Measurements from ENCODE around the gene PRKRA. TPM values are rescaled to one million over a fixed set of nuclear protein-coding genes. Genes with fewer than 3 reads are reported as not detected.
A peak's percentile ranks its signal among the peaks of the same experiment; 100 is the strongest.

PRKRA gene
- total RNA-seq, 6 experiments from 2014 or later = 11.2 to 20.5 (median 14.4) TPM

DNA sequence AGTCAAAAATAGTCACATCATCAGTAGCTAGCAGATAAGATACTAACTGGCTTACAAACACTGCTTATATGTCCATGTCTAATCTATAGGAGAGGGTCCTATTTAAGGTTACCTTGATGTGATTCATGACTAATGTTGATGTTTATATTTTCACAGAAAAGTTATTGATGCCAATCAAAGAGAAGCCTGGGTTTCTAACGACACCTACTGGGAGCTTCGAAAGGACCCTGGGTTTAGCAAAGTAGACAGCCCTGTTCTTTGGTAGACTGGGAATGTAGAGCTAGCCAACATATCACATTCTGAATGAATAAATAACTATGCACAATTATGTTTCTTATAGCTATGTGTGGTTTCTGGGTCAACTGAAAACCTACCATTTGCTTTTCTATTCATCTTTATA is 55.7 kb downstream of the PRKRA start:
- DNase-seq (no peak), ATAC-seq (no peak)
- H3K27ac ChIP-seq = no peak overlapping the region
- H3K4me1 ChIP-seq = no peaks in the 10 kb centered on the region
- no peaks in the 10 kb centered on the region for H3K36me3 ChIP-seq
- no peaks in the 10 kb centered on the region for H3K27me3 ChIP-seq
- no peaks in the 10 kb centered on the region for H3K9me3 ChIP-seq
- 84% methylated on average over 2 of the region's 2 CpGs for WGBS (ENCODE audit: insufficient coverage, low coverage, low lambda C conversion rate, missing lambda C conversion rate)
- TF ChIP-seq, protein P1, sequence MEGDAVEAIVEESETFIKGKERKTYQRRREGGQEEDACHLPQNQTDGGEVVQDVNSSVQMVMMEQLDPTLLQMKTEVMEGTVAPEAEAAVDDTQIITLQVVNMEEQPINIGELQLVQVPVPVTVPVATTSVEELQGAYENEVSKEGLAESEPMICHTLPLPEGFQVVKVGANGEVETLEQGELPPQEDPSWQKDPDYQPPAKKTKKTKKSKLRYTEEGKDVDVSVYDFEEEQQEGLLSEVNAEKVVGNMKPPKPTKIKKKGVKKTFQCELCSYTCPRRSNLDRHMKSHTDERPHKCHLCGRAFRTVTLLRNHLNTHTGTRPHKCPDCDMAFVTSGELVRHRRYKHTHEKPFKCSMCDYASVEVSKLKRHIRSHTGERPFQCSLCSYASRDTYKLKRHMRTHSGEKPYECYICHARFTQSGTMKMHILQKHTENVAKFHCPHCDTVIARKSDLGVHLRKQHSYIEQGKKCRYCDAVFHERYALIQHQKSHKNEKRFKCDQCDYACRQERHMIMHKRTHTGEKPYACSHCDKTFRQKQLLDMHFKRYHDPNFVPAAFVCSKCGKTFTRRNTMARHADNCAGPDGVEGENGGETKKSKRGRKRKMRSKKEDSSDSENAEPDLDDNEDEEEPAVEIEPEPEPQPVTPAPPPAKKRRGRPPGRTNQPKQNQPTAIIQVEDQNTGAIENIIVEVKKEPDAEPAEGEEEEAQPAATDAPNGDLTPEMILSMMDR (IDR thresholded peaks at IDR 0.05) = no peak
- no peak for TF ChIP-seq POLR2A (IDR thresholded peaks at IDR 0.05)
- no peak overlapping the region for H3K4me3 ChIP-seq
- intact Hi-C loops (cut with DNase I) = no loop called here

GRCh38 chr2:178394859-178395258 is 56.1 kb downstream of the PRKRA start:
- ATAC-seq = no peak
- H3K4me3 ChIP-seq = no peak overlapping the region
- H3K4me1 ChIP-seq = no peaks in the 10 kb centered on the region
- DNase-seq = no peak
- no peak for TF ChIP-seq POLR2A (IDR thresholded peaks at IDR 0.05)
- TF ChIP-seq, protein P1 (IDR thresholded peaks at IDR 0.05) = no peak
- H3K27me3 ChIP-seq = no peaks in the 10 kb centered on the region
- H3K9me3 ChIP-seq = no peaks in the 10 kb centered on the region
- intact Hi-C loops (cut with DNase I) = no loop called here
- H3K27ac ChIP-seq = no peak overlapping the region
- no peaks in the 10 kb centered on the region for H3K36me3 ChIP-seq

DNA sequence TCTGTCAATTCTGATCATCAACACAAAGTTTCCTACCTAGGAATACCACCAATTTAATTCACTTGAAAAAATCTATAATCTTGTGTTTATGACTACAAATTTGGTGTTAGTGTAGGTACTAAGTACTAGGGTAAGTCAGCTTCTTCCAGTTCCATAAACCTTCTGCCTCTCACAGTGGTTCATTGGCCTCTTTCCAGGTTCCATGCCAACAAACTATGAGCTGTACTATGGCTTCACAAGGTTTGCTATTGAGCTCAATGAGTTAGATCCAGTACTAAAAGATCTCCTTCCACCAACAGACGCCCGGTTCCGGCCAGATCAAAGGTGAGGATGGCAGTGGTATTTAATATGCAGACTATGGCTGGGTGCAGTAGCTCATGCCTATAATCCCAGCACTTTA is 58.8 kb downstream of the PRKRA start:
- no peak overlapping the region for H3K4me3 ChIP-seq
- no peak for DNase-seq
- no peaks in the 10 kb centered on the region for H3K9me3 ChIP-seq
- no peaks in the 10 kb centered on the region for H3K4me1 ChIP-seq
- intact Hi-C loops (cut with DNase I) = no loop called here
- TF ChIP-seq POLR2A (IDR thresholded peaks at IDR 0.05) = no peak
- TF ChIP-seq, protein P1 (IDR thresholded peaks at IDR 0.05) = no peak
- no peaks in the 10 kb centered on the region for H3K36me3 ChIP-seq
- H3K27ac ChIP-seq = no peak overlapping the region
- no peaks in the 10 kb centered on the region for H3K27me3 ChIP-seq
- WGBS (ENCODE audit: insufficient coverage, low coverage, low lambda C conversion rate, missing lambda C conversion rate) = 95% methylated on average over 3 of the region's 3 CpGs
- ATAC-seq = peak in 1 of 4 donors; percentile 22

GRCh38 chr2:178391701-178392100 is 59.3 kb downstream of the PRKRA start:
- intact Hi-C loops (cut with DNase I) = no loop called here
- ATAC-seq (no peak), DNase-seq (no peak)
- Histone ChIP-seq H3K4me1 (no peaks in the 10 kb centered on the region), H3K27ac (no peak overlapping the region), H3K9me3 (no peaks in the 10 kb centered on the region), H3K27me3 (no peaks in the 10 kb centered on the region), H3K36me3 (no peaks in the 10 kb centered on the region), H3K4me3 (no peak overlapping the region)
- TF ChIP-seq POLR2A (IDR thresholded peaks at IDR 0.05) = no peak
- TF ChIP-seq, protein P1 (IDR thresholded peaks at IDR 0.05) = no peak
- WGBS (ENCODE audit: insufficient coverage, low coverage, low lambda C conversion rate, missing lambda C conversion rate) = 79% methylated on average over 4 of the region's 4 CpGs

DNA sequence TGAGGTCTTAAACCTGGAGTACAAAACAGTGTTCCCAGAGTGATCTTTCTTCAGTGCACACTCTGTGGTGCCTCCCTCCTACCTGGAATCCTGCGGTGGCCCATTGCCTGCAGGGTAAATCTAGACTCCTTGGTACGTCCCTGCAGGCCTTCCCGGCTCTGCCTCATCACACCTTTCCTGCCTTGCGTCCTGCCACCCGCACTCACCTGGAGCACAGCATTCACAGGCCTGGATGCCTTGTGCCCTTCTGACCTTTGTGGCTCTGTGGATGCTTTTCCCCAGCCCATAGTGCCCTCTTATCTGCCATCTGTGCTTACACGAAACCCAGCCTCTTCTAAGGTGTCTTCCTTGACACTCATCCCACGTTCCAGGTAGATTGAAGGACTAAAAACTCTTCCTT is 62.7 kb downstream of the PRKRA start:
- H3K4me1 ChIP-seq = no peaks in the 10 kb centered on the region
- H3K9me3 ChIP-seq = no peaks in the 10 kb centered on the region
- ATAC-seq (no peak), DNase-seq (no peak)
- H3K27me3 ChIP-seq = no peaks in the 10 kb centered on the region
- H3K27ac ChIP-seq = no peak overlapping the region
- H3K36me3 ChIP-seq = no peaks in the 10 kb centered on the region
- 92% methylated on average over 7 of the region's 7 CpGs for WGBS (ENCODE audit: insufficient coverage, low coverage, low lambda C conversion rate, missing lambda C conversion rate)
- TF ChIP-seq POLR2A (IDR thresholded peaks at IDR 0.05) = no peak
- TF ChIP-seq, protein P1 (IDR thresholded peaks at IDR 0.05) = no peak
- H3K4me3 ChIP-seq = no peak overlapping the region
- intact Hi-C loops (cut with DNase I) = no loop called here
